Spinal cord (tissue), 10 donors: ENCODE results near the gene RANBP9. TPM values are rescaled to one million over a fixed set of nuclear protein-coding genes. Genes with fewer than 3 reads are reported as not detected.

Experiments
- DNase-seq, 6 donors: peaks; one replicate each; pipeline versions ENCODE4 v3.0.0 to v3.0.0-alpha.2; 2013 to 2015; ENCODE audit warnings: low spot score in 6 of 6, low read depth in 4 of 6
- H3K27ac ChIP-seq: one replicate; pipeline ENCODE4 v1.5.1; 2013; ENCODE audit warnings: low read depth, low read length, control low read depth
- H3K27me3 ChIP-seq: one replicate; pipeline ENCODE4 v1.6.1; 2013; ENCODE audit warnings: low read length; ENCODE audit not compliant: control insufficient read depth, insufficient read depth
- H3K36me3 ChIP-seq: one replicate; pipeline ENCODE4 v1.6.1; 2013; ENCODE audit warnings: low read length; ENCODE audit not compliant: control insufficient read depth, insufficient read depth
- H3K4me1 ChIP-seq: one replicate; pipeline ENCODE4 v1.6.1; 2013; ENCODE audit warnings: low read length; ENCODE audit not compliant: control insufficient read depth, insufficient read depth
- H3K4me3 ChIP-seq: one replicate; pipeline ENCODE4 v1.5.1; 2013; ENCODE audit warnings: low read depth, low read length, control low read depth
- H3K9me3 ChIP-seq: one replicate; pipeline ENCODE4 v1.6.1; 2013; ENCODE audit warnings: low read length; ENCODE audit not compliant: control insufficient read depth, insufficient read depth
- WGBS: methylation state at CpG from one replicate; pipeline ENCODE4 v1.1.5; 2013; ENCODE audit warnings: missing lambda C conversion rate; ENCODE audit not compliant: insufficient coverage; 5-methylcytosine and 5-hydroxymethylcytosine counted together
- polyA plus RNA-seq, 2 donors: library from polyadenylated mRNA; unstranded; fragments of 120-200 nt; gene quantifications; one replicate each; pipeline ENCODE4 v1.2.1, GENCODE V29; 2013; ENCODE audit not compliant: insufficient read length in 2 of 2
- total RNA-seq, 2 donors: library from RNA; depleted of rRNA in 1 of 2; stranded (reverse); fragments of 120-200 nt in 1 of 2; fragments of >200 nt in 1 of 2; gene quantifications; one replicate each; pipeline versions ENCODE4 v1.2.3 to v1.2.4, GENCODE V29; 2013 to 2014
- donor health status: healthy.

The RANBP9 gene
- total and polyA plus RNA-seq, 4 donors, result 34.8 to 59.8 (median 56.1) TPM

DNA sequence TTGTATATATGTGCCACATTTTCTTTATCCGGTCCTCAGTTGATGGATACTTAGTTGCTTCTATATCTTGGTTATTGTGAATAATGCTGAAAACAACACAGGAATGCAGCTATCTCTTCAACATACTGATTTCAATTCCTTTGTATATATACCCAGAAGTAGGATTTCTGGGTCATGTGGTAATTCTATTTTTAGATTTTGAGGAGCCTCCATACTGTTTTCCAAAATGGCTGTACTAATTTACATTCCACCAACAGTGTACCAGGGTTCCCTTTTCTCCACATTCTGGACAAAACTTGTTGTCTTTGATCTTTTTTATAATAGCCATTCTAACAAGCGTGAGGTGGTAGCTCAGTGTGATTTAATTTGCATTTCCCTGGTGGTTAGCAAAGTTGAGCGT lies 135.6 kb downstream of the RANBP9 start:
- H3K27me3 ChIP-seq, result no peaks in the 10 kb centered on the region
- H3K27ac ChIP-seq, result no peak overlapping the region
- H3K4me1 ChIP-seq, result peaks cover 14% of the 10 kb centered on the region
- no peaks in the 10 kb centered on the region for H3K9me3 ChIP-seq
- H3K4me3 ChIP-seq, result no peak overlapping the region
- peaks cover 5% of the 10 kb centered on the region for H3K36me3 ChIP-seq
- DNase-seq, result no peak
- WGBS, result 83% methylated on average over 1 of the region's 3 CpGs

DNA sequence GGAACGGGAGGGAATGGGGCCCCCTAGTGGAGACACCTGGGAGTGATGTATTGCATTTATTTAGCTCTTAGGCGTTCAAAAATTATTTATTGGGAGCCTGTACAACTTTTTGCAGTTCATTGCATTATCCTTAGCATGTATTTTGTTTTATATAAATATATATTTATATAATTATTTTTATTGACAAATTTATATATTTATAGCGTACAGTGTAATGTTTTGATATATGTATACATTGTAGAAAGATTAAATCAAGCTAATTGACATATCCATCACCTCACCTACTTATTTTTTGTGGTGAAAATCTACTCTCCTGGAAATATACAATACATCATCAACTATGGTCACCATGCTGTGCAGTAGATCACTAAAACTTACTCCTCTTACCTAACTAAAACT lies 136.3 kb downstream of the RANBP9 start:
- peaks cover 14% of the 10 kb centered on the region for H3K4me1 ChIP-seq
- no peaks in the 10 kb centered on the region for H3K27me3 ChIP-seq
- H3K27ac ChIP-seq, result peak overlapping the region; percentile 97
- DNase-seq, result no peak
- 0% methylated on average over 1 of the region's 3 CpGs for WGBS
- H3K9me3 ChIP-seq, result no peaks in the 10 kb centered on the region
- H3K4me3 ChIP-seq, result peak overlapping the region; percentile 98
- H3K36me3 ChIP-seq, result peaks cover under 1% of the 10 kb centered on the region

GRCh38 chr6:13574571-13575376 lies 136.9 kb downstream of the RANBP9 start, which contains the start of gene SIRT5:
TSS of gene SIRT5 (plus strand) at chr6:13574601. CDS start at chr6:13584111, 9,510 bp downstream.
- Histone ChIP-seq H3K4me1 (peaks cover 14% of the 10 kb centered on the region), H3K9me3 (no peaks in the 10 kb centered on the region), H3K36me3 (no peaks in the 10 kb centered on the region), H3K27ac (peak within 1 kb of the TSS; percentile 97), H3K27me3 (no peaks in the 10 kb centered on the region), H3K4me3 (peak within 1 kb of the TSS; percentile 98)
- under 1% methylated on average over 52 of the region's 52 CpGs for WGBS
- DNase-seq, result peak; percentile 53 to 94 (median 68)

DNA sequence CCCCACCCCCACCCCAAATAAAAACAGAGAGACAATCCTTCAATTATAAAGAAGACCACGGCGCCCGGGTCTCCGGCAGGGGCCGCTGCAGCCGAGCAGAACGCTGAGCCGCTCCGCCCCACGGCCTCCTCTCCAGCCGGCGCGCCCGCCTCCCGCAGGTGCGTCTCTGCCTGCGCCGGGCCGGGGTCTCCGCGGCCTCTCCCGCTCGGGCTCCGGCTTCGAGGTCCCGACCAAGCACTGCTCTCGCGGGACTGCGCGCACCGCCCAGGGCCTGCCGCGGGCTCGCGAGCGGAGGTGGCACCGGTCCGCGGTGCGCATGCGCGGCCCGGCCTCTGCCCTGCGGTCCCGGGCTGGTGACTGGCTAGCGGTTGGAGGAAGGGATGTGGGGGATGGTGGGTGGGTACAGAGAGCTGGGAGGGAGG lies 137.5 kb downstream of the RANBP9 start:
- WGBS, result under 1% methylated on average over 46 of the region's 46 CpGs
- H3K36me3 ChIP-seq, result no peaks in the 10 kb centered on the region
- H3K27me3 ChIP-seq, result no peaks in the 10 kb centered on the region
- peak; percentile 84 to 99 (median 92) for DNase-seq
- peak overlapping the region; percentile 97 for H3K27ac ChIP-seq
- H3K4me1 ChIP-seq, result peaks cover 14% of the 10 kb centered on the region
- peak overlapping the region; percentile 98 for H3K4me3 ChIP-seq
- H3K9me3 ChIP-seq, result no peaks in the 10 kb centered on the region

GRCh38 chr6:13573669-13574110 lies 137.9 kb downstream of the RANBP9 start:
- Histone ChIP-seq H3K4me3 (peak overlapping the region; percentile 98), H3K27ac (peak overlapping the region; percentile 64), H3K4me1 (peaks cover 14% of the 10 kb centered on the region), H3K9me3 (no peaks in the 10 kb centered on the region), H3K36me3 (no peaks in the 10 kb centered on the region), H3K27me3 (no peaks in the 10 kb centered on the region)
- peak in 3 of 6 donors; percentile 15 to 57 (median 20) for DNase-seq
- 6% methylated on average over 12 of the region's 14 CpGs for WGBS

- 80% methylated on average over 3 of the region's 16 CpGs for WGBS
- Histone ChIP-seq H3K27ac (no peak overlapping the region), H3K4me3 (peak overlapping the region; percentile 98), H3K4me1 (peaks cover 14% of the 10 kb centered on the region), H3K36me3 (no peaks in the 10 kb centered on the region), H3K9me3 (no peaks in the 10 kb centered on the region), H3K27me3 (no peaks in the 10 kb centered on the region)
- DNase-seq, result no peak
These were observed 138.5 kb downstream of the RANBP9 start for GRCh38 chr6:13572951-13573654.

- WGBS, result 90% methylated on average over 6 of the region's 7 CpGs
- H3K27ac ChIP-seq, result no peak overlapping the region
These were observed 139.4 kb downstream of the RANBP9 start for GRCh38 chr6:13572240-13572639.

More at GRCh38 chr6:13572240-13572639, 139.4 kb downstream of the RANBP9 start:
- Histone ChIP-seq H3K27me3 (no peaks in the 10 kb centered on the region), H3K36me3 (no peaks in the 10 kb centered on the region), H3K4me1 (peaks cover 14% of the 10 kb centered on the region), H3K9me3 (no peaks in the 10 kb centered on the region), H3K4me3 (no peak overlapping the region)
- no peak for DNase-seq

Other genes starting within 250 kb of the RANBP9 start
- 10 to 100 TPM in 1 of 2 donors, 1 to 10 TPM in 1; 9.4 to 30.6 TPM for gene GFOD1, start 224.2 kb downstream of the RANBP9 start, total RNA-seq
- 10 to 100 TPM; 16.9 to 18.4 TPM for gene GFOD1, start 224.2 kb downstream of the RANBP9 start, polyA plus RNA-seq
- 10 to 100 TPM; 13.7 to 17.3 TPM for gene SIRT5, start 137.2 kb downstream of the RANBP9 start, total RNA-seq
- gene SIRT5, start 137.2 kb downstream of the RANBP9 start, polyA plus RNA-seq, result 10 to 100 TPM; 12.4 to 15.2 TPM
- gene NOL7, start 96.5 kb downstream of the RANBP9 start, total RNA-seq, result 10 to 100 TPM; 52.4 to 65.1 TPM
- 10 to 100 TPM; 90.1 to 92.6 TPM for gene NOL7, start 96.5 kb downstream of the RANBP9 start, polyA plus RNA-seq
- 10 to 100 TPM; 20.6 to 22.6 TPM for gene MCUR1, start 102.7 kb upstream of the RANBP9 start, total RNA-seq
- 10 to 100 TPM; 45.7 to 52.2 TPM for gene MCUR1, start 102.7 kb upstream of the RANBP9 start, polyA plus RNA-seq
- 10 to 100 TPM; 11.6 to 25.6 TPM for gene RNF182, start 213.1 kb upstream of the RANBP9 start, total RNA-seq
- 10 to 100 TPM; 29.2 to 37.2 TPM for gene RNF182, start 213.1 kb upstream of the RANBP9 start, polyA plus RNA-seq